HG03565 (cell line): Measurements from ENCODE around the gene ABTB2.
"Not testable (repeated sequence)": the region's sequence is repeated elsewhere in the genome, so short reads cannot be mapped to it uniquely, and the experiment has no call there.

Source experiments
- ATAC-seq: cut with Tn5 transposase; IDR thresholded peaks from one replicate; pipeline ENCODE4 v1.9.1; 2021; ENCODE audit warnings: mild to moderate bottlenecking, moderate library complexity; ENCODE audit not compliant: unreplicated experiment

ABTB2 gene

GRCh38 chr11:34194576-34195335 lies 163.1 kb downstream of the ABTB2 start:
- no peak for ATAC-seq

- no peak for ATAC-seq
These were observed 165.1 kb downstream of the ABTB2 start for GRCh38 chr11:34192481-34193401.

- ATAC-seq, result no peak
These were observed 166.2 kb downstream of the ABTB2 start for GRCh38 chr11:34191578-34191977.

- no peak for ATAC-seq
These were observed 167.3 kb downstream of the ABTB2 start for GRCh38 chr11:34190192-34191139.

GRCh38 chr11:34189191-34189590 lies 168.6 kb downstream of the ABTB2 start:
- ATAC-seq, result no peak

GRCh38 chr11:34188181-34188580 lies 169.6 kb downstream of the ABTB2 start:
- ATAC-seq, result no peak

GRCh38 chr11:34185926-34186841 lies 171.6 kb downstream of the ABTB2 start:
- no peak for ATAC-seq

GRCh38 chr11:34184505-34185015 lies 173.2 kb downstream of the ABTB2 start:
- no peak for ATAC-seq

GRCh38 chr11:34183848-34184391 lies 173.9 kb downstream of the ABTB2 start:
- no peak for ATAC-seq

- no peak for ATAC-seq
These were observed 174.7 kb downstream of the ABTB2 start for GRCh38 chr11:34182921-34183685.

GRCh38 chr11:34182425-34182824 lies 175.4 kb downstream of the ABTB2 start:
- ATAC-seq, result no peak

- ATAC-seq, result no peak
These were observed 175.9 kb downstream of the ABTB2 start for GRCh38 chr11:34181856-34182405.

- ATAC-seq, result no peak
These were observed 176.6 kb downstream of the ABTB2 start for GRCh38 chr11:34181251-34181650.

GRCh38 chr11:34180814-34181165 lies 177.0 kb downstream of the ABTB2 start:
- ATAC-seq, result not testable (repeated sequence)

GRCh38 chr11:34180040-34180813 lies 177.6 kb downstream of the ABTB2 start:
- no peak for ATAC-seq

GRCh38 chr11:34179026-34179675 lies 178.7 kb downstream of the ABTB2 start:
- ATAC-seq, result no peak

GRCh38 chr11:34178209-34178821 lies 179.5 kb downstream of the ABTB2 start:
- no peak for ATAC-seq
